Measurements from ENCODE around the gene SFN. TPM values are rescaled to one million over a fixed set of nuclear protein-coding genes. Genes with fewer than 3 reads are reported as not detected.

Gene SFN
- total RNA-seq, 1 donor from 2014 or later, result 4.4 TPM

GRCh38 chr1:26882696-26883463 is 19.9 kb downstream of the SFN start:
- DNase-seq (ENCODE audit: low spot score in 2 of 2, unreplicated experiment in 2 of 2), result no peak
- Mint-ChIP-seq H3K27ac (no peak overlapping the region), H3K4me1 (peaks cover 3% of the 10 kb centered on the region), H3K4me3 (no peak overlapping the region), H3K36me3 (peaks cover 36% of the 10 kb centered on the region), H3K27me3 (ENCODE audit: low read depth) (no peaks in the 10 kb centered on the region), H3K9me3 (no peaks in the 10 kb centered on the region)
- TF ChIP-seq CTCF (IDR thresholded peaks at IDR 0.05; ENCODE audit: unreplicated experiment), result no peak

- H3K27ac Mint-ChIP-seq, result peak overlapping the region; percentile 54
- no peaks in the 10 kb centered on the region for H3K27me3 Mint-ChIP-seq (ENCODE audit: low read depth)
- TF ChIP-seq CTCF (IDR thresholded peaks at IDR 0.05; ENCODE audit: unreplicated experiment), result peak; percentile 46
- no peaks in the 10 kb centered on the region for H3K9me3 Mint-ChIP-seq
- DNase-seq (ENCODE audit: low spot score in 2 of 2, unreplicated experiment in 2 of 2), result no peak
- peak overlapping the region; percentile 45 for H3K4me3 Mint-ChIP-seq
- peaks cover 35% of the 10 kb centered on the region for H3K36me3 Mint-ChIP-seq
- peaks cover 24% of the 10 kb centered on the region for H3K4me1 Mint-ChIP-seq
These were observed 24.2 kb downstream of the SFN start for GRCh38 chr1:26887125-26887524.

DNA sequence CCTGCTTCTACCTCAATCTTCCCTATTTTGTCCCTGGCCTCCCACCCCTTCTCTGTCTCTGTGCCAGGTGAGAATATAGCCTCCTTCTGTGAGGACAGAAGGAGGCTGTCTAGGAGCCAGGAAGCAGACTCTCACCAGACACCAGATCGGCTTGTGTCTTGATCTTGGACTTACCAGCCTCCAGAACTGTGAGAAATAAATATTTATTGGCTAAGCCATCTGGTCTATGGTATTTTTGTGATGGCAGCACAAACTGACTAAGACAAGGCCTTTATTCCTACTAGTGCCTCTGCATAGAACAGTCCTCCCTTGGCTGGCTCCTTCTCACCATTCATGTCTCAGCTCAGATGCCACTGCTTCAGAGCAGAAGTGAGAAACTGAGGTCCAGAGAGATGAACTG is 25.3 kb downstream of the SFN start:
- no peaks in the 10 kb centered on the region for H3K27me3 Mint-ChIP-seq (ENCODE audit: low read depth)
- H3K36me3 Mint-ChIP-seq, result peaks cover 28% of the 10 kb centered on the region
- no peak for TF ChIP-seq CTCF (IDR thresholded peaks at IDR 0.05; ENCODE audit: unreplicated experiment)
- peak overlapping the region; percentile 86 for H3K4me3 Mint-ChIP-seq
- H3K4me1 Mint-ChIP-seq, result peaks cover 24% of the 10 kb centered on the region
- peak overlapping the region; percentile 97 for H3K27ac Mint-ChIP-seq
- H3K9me3 Mint-ChIP-seq, result no peaks in the 10 kb centered on the region
- DNase-seq (ENCODE audit: low spot score in 2 of 2, unreplicated experiment in 2 of 2), result no peak

DNA sequence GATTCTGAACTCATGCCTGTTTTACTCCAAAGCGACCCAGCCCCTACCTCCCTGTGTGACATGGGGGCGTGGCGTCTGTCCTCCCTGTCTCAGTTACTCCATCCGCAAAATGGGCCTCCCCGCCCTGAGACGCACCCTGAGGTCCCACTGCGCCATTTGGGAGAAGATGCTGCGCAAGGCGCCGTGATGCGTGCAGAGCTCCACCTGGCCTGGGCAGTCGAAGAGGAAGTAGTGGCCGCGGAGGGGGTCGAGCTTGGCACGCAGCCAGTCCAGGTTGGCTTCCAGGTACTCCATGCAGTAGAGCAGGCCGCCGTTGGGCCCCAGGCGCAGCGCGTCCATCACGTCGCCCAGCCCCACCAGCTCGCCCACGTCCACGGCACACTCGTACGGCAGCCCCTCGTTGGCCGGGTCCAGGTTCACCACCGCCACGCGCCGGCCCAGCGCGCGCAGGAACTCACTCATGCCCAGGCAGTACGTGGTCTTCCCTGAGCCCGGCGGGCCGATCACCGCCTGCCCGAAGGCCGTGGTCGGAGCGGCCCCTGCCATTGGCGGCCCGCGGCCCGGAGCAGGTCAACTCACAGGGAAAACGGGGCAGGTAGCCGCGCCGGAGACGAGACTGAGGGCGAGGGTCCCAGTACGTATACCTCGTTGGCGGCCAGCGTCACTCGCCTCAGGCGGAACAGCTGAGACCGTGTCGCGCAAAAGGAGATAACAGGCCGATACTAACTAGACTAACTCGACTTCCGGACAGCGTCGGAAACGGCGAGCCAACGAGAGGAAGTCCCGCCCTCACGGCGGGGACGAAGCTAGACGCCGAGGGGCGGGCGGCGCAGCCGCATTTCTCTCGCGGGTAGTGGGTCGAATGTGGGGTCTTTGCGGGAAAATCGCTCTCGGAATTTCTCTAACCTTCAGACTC is 26.9 kb downstream of the SFN start, which contains the start of gene GPN2:
TSS of gene GPN2 (minus strand) at position 733 of the 916 bp plus-strand sequence. CDS start at position 546, 187 bp downstream.
- peak; percentile 43 to 79 for DNase-seq (ENCODE audit: low spot score in 2 of 2, unreplicated experiment in 2 of 2)
- TF ChIP-seq CTCF (IDR thresholded peaks at IDR 0.05; ENCODE audit: unreplicated experiment), result no peak
- no peaks in the 10 kb centered on the region for H3K27me3 Mint-ChIP-seq (ENCODE audit: low read depth)
- peak within 1 kb of the TSS; percentile 86 for H3K4me3 Mint-ChIP-seq
- peaks cover 24% of the 10 kb centered on the region for H3K4me1 Mint-ChIP-seq
- peaks cover 31% of the 10 kb centered on the region for H3K36me3 Mint-ChIP-seq
- peak within 1 kb of the TSS; percentile 97 for H3K27ac Mint-ChIP-seq
- no peaks in the 10 kb centered on the region for H3K9me3 Mint-ChIP-seq

DNA sequence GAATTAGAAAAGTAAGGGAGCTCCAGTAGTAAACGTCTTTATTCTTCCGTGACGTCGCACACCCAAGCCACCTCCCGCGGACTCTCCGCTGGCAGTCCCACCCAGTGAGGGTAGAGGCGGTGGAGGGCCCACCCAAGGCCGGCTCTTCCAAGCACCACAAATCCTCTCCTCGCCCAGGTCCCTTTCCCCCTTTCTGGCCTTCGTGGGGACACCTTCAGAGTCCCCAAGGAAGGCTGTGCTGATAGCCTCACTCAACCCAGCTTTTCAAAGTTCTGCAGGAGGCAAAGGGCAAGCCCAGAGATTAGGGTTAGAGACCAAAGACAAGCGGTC is 27.5 kb downstream of the SFN start:
- Mint-ChIP-seq H3K36me3 (peaks cover 27% of the 10 kb centered on the region), H3K27me3 (ENCODE audit: low read depth) (no peaks in the 10 kb centered on the region), H3K4me3 (peak overlapping the region; percentile 86), H3K9me3 (no peaks in the 10 kb centered on the region), H3K4me1 (peaks cover 24% of the 10 kb centered on the region), H3K27ac (peak overlapping the region; percentile 97)
- no peak for DNase-seq (ENCODE audit: low spot score in 2 of 2, unreplicated experiment in 2 of 2)
- TF ChIP-seq CTCF (IDR thresholded peaks at IDR 0.05; ENCODE audit: unreplicated experiment), result no peak
